Measurements from ENCODE around the gene TM7SF3. TPM values are rescaled to one million over a fixed set of nuclear protein-coding genes. Genes with fewer than 3 reads are reported as not detected.

The TM7SF3 gene
- total and polyA plus RNA-seq, 2 experiments from 2014 or later: 50.1 to 50.8 TPM

- TF ChIP-seq, protein P1, sequence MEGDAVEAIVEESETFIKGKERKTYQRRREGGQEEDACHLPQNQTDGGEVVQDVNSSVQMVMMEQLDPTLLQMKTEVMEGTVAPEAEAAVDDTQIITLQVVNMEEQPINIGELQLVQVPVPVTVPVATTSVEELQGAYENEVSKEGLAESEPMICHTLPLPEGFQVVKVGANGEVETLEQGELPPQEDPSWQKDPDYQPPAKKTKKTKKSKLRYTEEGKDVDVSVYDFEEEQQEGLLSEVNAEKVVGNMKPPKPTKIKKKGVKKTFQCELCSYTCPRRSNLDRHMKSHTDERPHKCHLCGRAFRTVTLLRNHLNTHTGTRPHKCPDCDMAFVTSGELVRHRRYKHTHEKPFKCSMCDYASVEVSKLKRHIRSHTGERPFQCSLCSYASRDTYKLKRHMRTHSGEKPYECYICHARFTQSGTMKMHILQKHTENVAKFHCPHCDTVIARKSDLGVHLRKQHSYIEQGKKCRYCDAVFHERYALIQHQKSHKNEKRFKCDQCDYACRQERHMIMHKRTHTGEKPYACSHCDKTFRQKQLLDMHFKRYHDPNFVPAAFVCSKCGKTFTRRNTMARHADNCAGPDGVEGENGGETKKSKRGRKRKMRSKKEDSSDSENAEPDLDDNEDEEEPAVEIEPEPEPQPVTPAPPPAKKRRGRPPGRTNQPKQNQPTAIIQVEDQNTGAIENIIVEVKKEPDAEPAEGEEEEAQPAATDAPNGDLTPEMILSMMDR (IDR thresholded peaks at IDR 0.05; ENCODE audit: low read depth, low read length): no peak
- Histone ChIP-seq H3K4me3 (peak overlapping the region; percentile 87), H3K27me3 (no peaks in the 10 kb centered on the region), H3K36me3 (no peaks in the 10 kb centered on the region), H3K4me1 (ENCODE audit: low read depth) (peaks cover 21% of the 10 kb centered on the region), H3K9me3 (ENCODE audit: low read depth) (no peaks in the 10 kb centered on the region), H3K27ac (peak overlapping the region; percentile 97)
- no peak for DNase-seq (ENCODE audit: low read depth in 1 of 2, low spot score in 1 of 2)
These were observed 77.4 kb downstream of the TM7SF3 start for GRCh38 chr12:26936559-26937442.

- Histone ChIP-seq H3K4me1 (ENCODE audit: low read depth) (peaks cover 21% of the 10 kb centered on the region), H3K36me3 (no peaks in the 10 kb centered on the region), H3K27me3 (no peaks in the 10 kb centered on the region), H3K9me3 (ENCODE audit: low read depth) (no peaks in the 10 kb centered on the region), H3K27ac (no peak overlapping the region), H3K4me3 (no peak overlapping the region)
- DNase-seq (ENCODE audit: low read depth in 1 of 2, low spot score in 1 of 2): no peak
- TF ChIP-seq, protein P1 (IDR thresholded peaks at IDR 0.05; ENCODE audit: low read depth, low read length): no peak
These were observed 78.4 kb downstream of the TM7SF3 start for GRCh38 chr12:26935636-26936378.

DNA sequence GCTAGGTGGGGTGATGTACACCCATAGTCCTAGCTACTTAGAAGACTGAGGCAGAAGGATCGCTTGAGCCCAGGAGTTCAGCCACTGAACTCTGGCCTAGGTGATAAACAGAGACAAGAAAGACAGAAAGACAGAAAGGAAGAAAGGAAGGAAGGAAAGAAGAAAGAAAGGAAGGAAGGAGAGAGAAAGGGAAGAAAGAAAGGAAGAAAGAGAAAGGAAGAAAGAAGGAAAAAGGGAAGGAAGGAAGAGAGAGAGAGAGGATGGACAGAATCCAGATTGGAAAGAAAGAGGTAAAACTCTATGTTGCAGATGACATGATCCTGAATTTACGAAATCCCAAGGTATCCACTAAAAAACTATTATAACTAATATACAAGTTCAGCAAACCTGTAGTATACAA is 84.6 kb downstream of the TM7SF3 start:
- Histone ChIP-seq H3K4me3 (no peak overlapping the region), H3K27me3 (no peaks in the 10 kb centered on the region), H3K4me1 (ENCODE audit: low read depth) (no peaks in the 10 kb centered on the region), H3K9me3 (ENCODE audit: low read depth) (no peaks in the 10 kb centered on the region), H3K36me3 (peaks cover 28% of the 10 kb centered on the region), H3K27ac (no peak overlapping the region)
- no peak for DNase-seq (ENCODE audit: low read depth in 1 of 2, low spot score in 1 of 2)
- TF ChIP-seq, protein P1 (IDR thresholded peaks at IDR 0.05; ENCODE audit: low read depth, low read length): no peak

DNA sequence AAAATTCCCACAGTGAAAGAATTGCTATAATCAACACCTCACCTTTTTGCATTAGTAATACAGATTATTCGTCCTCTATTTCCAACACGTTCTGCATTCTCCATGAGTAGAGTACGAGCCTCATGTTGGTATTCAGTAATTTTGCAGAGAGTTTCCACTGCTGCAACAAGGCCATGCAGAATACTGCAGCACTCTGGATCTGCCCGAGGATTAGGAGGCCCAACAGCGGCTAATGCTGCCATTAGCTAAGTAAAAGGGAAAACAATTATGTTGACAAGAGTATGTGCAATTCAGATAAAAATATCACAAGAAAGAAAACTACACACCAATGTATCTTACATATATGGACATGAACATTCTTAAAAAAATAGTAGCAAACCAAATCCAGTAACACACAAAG is 85.5 kb downstream of the TM7SF3 start:
- Histone ChIP-seq H3K4me3 (no peak overlapping the region), H3K27me3 (no peaks in the 10 kb centered on the region), H3K4me1 (ENCODE audit: low read depth) (no peaks in the 10 kb centered on the region), H3K9me3 (ENCODE audit: low read depth) (no peaks in the 10 kb centered on the region), H3K36me3 (peaks cover 33% of the 10 kb centered on the region), H3K27ac (no peak overlapping the region)
- DNase-seq (ENCODE audit: low read depth in 1 of 2, low spot score in 1 of 2): no peak
- TF ChIP-seq, protein P1 (IDR thresholded peaks at IDR 0.05; ENCODE audit: low read depth, low read length): no peak

Other genes starting within 250 kb of the TM7SF3 start
- gene ITPR2, start 181.2 kb downstream of the TM7SF3 start, total RNA-seq: 1.6 and 4.8 TPM in 2 replicates
- gene ITPR2, start 181.2 kb downstream of the TM7SF3 start, polyA plus RNA-seq: 1.3 and 5.1 TPM in 2 replicates
- gene INTS13, start 76.4 kb downstream of the TM7SF3 start, total RNA-seq: 17.8 and 21.0 TPM in 2 replicates
- 18.9 and 33.9 TPM in 2 replicates for gene INTS13, start 76.4 kb downstream of the TM7SF3 start, polyA plus RNA-seq
- gene FGFR1OP2, start 75.9 kb downstream of the TM7SF3 start, total RNA-seq: 37.1 and 59.1 TPM in 2 replicates
- 27.4 and 28.3 TPM in 2 replicates for gene FGFR1OP2, start 75.9 kb downstream of the TM7SF3 start, polyA plus RNA-seq
- 21.6 and 26.8 TPM in 2 replicates for gene MED21, start 8.2 kb upstream of the TM7SF3 start, total RNA-seq
- gene MED21, start 8.2 kb upstream of the TM7SF3 start, polyA plus RNA-seq: 27.9 and 35.5 TPM in 2 replicates
- gene C12orf71, start 68.2 kb upstream of the TM7SF3 start, total RNA-seq: not detected in 2 replicates
- not detected in 2 replicates for gene C12orf71, start 68.2 kb upstream of the TM7SF3 start, polyA plus RNA-seq
- gene STK38L, start 229.9 kb upstream of the TM7SF3 start, total RNA-seq: 29.3 and 30.0 TPM in 2 replicates
- 19.5 and 20.3 TPM in 2 replicates for gene STK38L, start 229.9 kb upstream of the TM7SF3 start, polyA plus RNA-seq